Fibroblast of skin of left biceps (primary cell): ENCODE data around the gene PLA2R1.

Experiments
- DNase-seq, 2 experiments: peaks; one replicate each; pipeline ENCODE4 v3.0.0-alpha.2; 2013; ENCODE audit warnings: low read depth in 2 of 2

Gene PLA2R1

GRCh38 chr2:159933727-159934049 is 128.7 kb downstream of the PLA2R1 start:
- no peak for DNase-seq

- DNase-seq = no peak
Measured at GRCh38 chr2:159933040-159933726, 129.2 kb downstream of the PLA2R1 start.

- DNase-seq = no peak
Measured at GRCh38 chr2:159926695-159927094, 135.7 kb downstream of the PLA2R1 start.

DNA sequence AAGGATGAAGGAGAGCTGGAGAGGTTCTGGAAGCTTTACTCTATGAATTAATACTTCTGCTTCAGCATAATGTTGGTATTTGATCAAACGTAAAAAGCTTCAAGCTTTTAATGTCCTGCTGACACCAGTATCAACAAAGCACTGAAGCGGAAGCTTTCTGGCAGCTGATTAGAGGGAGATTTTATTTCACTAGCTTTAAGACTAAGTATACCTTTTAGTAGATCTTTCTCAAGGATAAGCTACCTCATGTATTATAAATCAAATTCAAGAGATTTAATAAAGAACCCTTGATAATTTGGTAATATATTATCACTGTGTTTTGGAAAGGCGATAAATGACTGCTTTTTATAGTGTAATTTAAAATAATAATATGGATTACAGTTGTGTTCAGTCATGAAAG is 136.4 kb downstream of the PLA2R1 start:
- no peak for DNase-seq

DNA sequence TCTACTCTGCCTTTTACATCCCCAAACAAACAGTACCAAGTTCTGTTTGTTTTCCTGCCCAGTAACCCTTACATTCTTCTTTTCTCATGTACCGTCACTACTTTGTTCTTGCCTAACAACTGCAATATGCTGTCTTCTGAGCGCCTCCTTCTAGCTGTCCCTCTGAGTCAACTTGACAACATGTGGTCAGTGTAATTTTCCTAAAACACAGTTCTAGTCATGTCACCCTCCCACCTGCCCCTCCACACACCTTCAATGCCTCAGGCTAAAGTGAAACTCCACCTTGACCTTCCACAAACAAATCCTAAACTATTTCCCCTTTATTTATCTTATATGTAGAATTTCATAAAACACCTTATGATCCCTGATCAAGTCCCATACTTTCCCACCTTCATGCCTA is 139.9 kb downstream of the PLA2R1 start:
- DNase-seq = no peak

DNA sequence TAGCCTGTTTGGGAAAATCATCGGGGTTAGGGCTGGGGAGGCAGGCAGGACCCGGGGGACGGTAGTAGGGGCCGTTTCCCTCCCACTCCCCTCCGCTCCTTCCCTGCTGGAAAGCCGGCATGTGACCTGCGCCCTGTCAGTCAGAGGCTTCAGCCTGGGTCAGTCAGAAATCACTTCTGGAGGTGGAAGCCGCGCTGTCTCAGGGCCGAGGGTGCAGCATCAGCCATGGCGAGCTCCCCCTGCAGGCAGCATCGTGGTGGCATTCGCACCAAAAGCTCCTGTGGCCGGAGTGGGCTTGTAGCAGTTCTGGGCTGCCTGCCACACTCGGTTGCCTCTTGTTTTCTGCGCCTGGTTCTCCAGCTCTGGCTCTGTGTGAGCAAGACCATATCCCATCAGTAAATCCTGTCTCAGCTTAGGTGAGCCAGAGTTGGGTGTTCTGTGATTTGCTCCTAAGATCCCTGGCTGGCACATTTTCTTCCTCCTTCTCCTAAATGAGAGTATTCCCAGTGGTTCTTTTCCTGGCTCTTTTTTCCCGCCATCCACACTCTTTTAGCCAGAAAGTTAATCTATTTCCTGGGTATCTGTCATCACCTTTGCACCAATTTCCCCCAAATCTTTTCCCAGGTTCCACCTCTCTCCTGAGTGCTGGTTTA is 140.5 kb downstream of the PLA2R1 start:
- DNase-seq = no peak

DNA sequence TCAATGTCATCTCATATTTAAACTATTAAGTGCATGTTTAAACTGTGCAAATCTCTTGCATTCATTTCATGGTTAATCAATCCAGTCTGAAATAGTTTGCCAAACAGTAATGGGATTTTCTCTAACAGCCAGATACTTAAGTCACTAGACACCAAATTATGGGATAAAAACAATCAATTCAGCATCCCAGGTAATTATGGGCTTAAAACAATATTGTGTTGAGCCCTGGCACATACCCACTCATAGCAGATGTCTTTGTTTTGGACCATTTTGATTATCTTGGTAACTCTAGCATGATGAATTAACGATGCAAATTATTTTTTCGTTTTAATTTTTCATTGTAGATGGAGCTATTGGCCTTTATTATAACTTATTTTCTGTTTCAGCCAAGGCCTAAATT is 145.9 kb downstream of the PLA2R1 start:
- no peak for DNase-seq

DNA sequence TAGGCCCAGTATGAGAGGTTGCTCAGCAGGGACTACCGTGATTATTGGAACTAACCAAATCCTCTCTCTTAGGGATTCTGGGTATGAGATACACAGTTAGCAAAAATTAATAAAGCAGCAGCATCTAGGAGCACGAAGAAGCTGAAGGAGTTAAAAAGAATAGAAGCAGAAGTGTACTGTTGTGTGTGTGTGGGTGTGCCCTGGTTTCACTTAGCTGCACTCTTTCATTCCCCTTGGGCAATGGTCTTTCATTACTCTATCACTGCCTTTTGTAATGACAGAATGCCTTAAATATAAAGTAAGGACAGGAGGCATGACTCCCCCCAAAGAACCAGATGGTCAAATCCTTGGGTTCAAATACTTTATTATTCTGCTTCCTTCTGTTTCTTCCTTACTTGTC is 148.5 kb downstream of the PLA2R1 start:
- no peak for DNase-seq

DNA sequence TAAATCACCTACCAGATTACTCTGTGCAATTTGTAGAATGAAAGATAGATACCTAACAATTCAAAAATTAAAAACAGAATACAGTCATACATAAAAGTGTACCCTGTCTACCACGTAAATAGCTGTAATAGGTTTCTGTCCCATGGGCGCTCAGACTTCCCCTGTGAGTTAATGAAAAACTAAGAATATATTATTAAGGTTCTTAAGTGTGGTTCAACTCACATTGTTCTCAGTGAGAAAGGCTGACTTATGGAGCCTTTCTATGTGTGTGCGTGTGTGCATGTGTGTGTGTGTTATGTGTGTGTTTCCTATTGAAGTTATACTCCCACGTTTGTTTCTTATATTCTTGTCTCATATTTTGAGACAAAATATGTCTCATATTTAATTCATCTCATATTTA is 149.8 kb downstream of the PLA2R1 start:
- DNase-seq = no peak

DNA sequence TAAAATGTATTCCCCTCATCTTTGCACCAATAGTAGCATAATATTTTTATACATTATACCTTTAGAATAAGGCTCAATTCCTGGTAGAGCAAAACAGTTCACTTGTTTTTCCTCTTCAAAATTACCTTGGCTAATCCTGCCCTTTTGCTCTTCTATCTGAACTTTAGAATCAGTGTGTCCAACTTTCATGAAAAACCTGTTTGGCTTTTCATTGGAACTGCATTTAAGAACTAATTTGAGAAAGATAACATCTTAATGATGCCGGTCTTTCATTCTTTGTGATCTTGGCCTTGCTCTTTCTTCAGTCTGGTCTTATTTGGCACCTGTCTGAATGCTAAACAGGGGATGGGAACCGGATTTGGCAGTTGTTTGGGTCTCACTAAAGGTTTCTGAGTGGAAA is 151.5 kb downstream of the PLA2R1 start:
- no peak for DNase-seq

GRCh38 chr2:159908623-159909022 is 153.8 kb downstream of the PLA2R1 start:
- DNase-seq = no peak

- DNase-seq = no peak
Measured at GRCh38 chr2:159907909-159908308, 154.5 kb downstream of the PLA2R1 start.

GRCh38 chr2:159905926-159906714 is 156.3 kb downstream of the PLA2R1 start:
- no peak for DNase-seq

GRCh38 chr2:159904959-159905305 is 157.5 kb downstream of the PLA2R1 start:
- no peak for DNase-seq

DNA sequence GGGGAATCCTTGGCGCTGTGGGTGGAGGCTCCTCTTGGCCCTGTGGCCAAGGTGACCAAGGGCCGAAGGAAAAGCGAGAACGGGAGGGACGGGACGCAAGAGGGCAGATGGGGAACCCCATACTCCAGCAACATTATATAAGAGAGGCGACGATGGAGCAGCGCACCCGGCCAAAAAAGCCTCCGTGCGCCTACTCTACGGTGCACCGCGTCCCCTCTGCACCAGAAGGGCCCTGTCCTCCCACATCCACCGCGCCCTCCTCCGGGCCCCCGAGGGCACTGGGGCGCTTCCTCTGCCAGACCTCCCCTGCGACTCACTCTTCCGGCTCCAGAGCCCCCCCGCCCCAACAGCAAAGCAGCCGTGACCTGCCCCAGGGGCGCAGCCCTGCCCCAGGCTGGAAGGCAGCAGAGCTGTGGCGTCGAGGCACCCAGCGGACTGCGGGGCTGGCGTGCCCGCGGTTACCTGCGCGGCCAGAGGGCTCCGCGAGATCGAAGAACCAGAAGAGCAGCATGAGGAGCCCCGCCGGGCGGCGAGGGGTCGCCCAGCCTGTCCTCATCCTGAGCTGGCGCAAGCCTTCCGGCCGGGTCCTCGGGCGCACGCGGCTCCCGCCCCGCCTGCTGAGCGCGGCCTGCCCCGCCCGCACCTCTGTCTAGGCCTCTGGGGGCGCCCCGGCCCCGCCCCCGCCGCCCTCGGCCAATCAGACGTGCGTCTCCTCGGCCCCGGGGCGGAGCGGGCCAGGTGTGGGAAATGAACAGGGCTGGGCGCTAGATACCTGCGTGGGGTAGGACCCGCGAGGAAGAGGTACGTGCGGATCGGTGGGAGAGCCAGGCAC is 158.1 kb downstream of the PLA2R1 start, which contains the start of gene LY75:
TSS of gene LY75 (minus strand) at position 630 of the 832 bp plus-strand sequence.
- DNase-seq = no peak

GRCh38 chr2:159903443-159904126 is 158.8 kb downstream of the PLA2R1 start:
- no peak for DNase-seq

- no peak for DNase-seq
Measured at GRCh38 chr2:159902722-159903121, 159.7 kb downstream of the PLA2R1 start.

GRCh38 chr2:159900343-159900742 is 162.1 kb downstream of the PLA2R1 start:
- DNase-seq = no peak

- no peak for DNase-seq
Measured at GRCh38 chr2:159898441-159898840, 164.0 kb downstream of the PLA2R1 start.

GRCh38 chr2:159897720-159898119 is 164.7 kb downstream of the PLA2R1 start:
- no peak for DNase-seq

DNA sequence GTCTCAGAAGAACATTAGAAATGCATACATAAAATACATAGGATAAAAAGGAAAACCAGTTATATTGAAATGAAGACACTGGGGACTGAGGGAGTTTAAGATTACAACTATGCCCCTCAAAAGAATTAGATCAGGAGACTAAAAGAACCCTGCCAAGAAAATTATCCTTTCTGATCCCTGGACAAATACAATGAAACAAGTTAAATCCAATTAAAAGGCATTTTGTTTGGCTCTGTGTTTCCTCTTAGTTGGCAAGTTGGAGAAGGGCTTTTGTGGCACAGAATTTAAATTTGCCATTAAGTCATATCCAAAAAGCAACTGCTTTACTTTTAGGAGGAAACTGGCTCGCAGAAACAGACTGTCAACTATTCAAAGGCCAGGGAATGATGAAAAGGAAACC is 165.3 kb downstream of the PLA2R1 start:
- DNase-seq = no peak
